HepG2 (cell line): ENCODE results near the gene LCN1. TPM values are rescaled to one million over a fixed set of nuclear protein-coding genes. Genes with fewer than 3 reads are reported as not detected.

Experiments used
- ARNTL ChIP-seq: sonication (generic); formaldehyde crosslinking; IDR thresholded peaks from 2 replicates; pipeline ENCODE4 v1.4.0; 2020; ENCODE audit warnings: mild to moderate bottlenecking, missing genetic modification reagents
- CREM ChIP-seq, 2 experiments: sonication (generic) in 1 of 2; formaldehyde crosslinking in 1 of 2; IDR thresholded peaks; 2 replicates each; pipeline versions ENCODE4 v1.4.0 to v1.6.1; 2016 to 2020; ENCODE audit warnings: antibody characterized with exemption in 1 of 2, mild to moderate bottlenecking in 1 of 2, missing genetic modification reagents in 1 of 2
- EP300 ChIP-seq, 3 experiments: sonication (generic) in 1 of 3; formaldehyde crosslinking in 1 of 3; IDR thresholded peaks; 2 replicates each; pipeline versions ENCODE4 v1.5.1 to v1.6.1; 2011 to 2020; ENCODE audit warnings: low read depth in 2 of 3, low read length in 2 of 3, borderline replicate concordance in 1 of 3, improper control_type of control experiment in 1 of 3, mild to moderate bottlenecking in 1 of 3, missing genetic modification reagents in 1 of 3, moderate library complexity in 1 of 3
- ETV5 ChIP-seq: IDR thresholded peaks from 2 replicates; pipeline ENCODE4 v1.6.1; 2018; ENCODE audit warnings: missing biosample characterization, missing genetic modification reagents, inconsistent platforms, borderline replicate concordance
- FOXA3 ChIP-seq: IDR thresholded peaks from 2 replicates; pipeline ENCODE4 v1.6.1; 2016; ENCODE audit warnings: missing genetic modification reagents, missing compliant biosample characterization
- MBD4 ChIP-seq: IDR thresholded peaks from 2 replicates; pipeline ENCODE4 v1.6.1; 2012; ENCODE audit warnings: low read length, inconsistent platforms, borderline replicate concordance
- MTA1 ChIP-seq: sonication (generic); formaldehyde crosslinking; IDR thresholded peaks from 2 replicates; pipeline ENCODE4 v1.4.0; 2020; ENCODE audit warnings: missing genetic modification reagents, mild to moderate bottlenecking, borderline replicate concordance
- MYC ChIP-seq: sonication (generic); formaldehyde crosslinking; IDR thresholded peaks from 2 replicates; pipeline ENCODE4 v1.9.0; 2021; ENCODE audit warnings: missing genetic modification reagents, borderline replicate concordance
- PITX1 ChIP-seq: sonication (generic); formaldehyde crosslinking; IDR thresholded peaks from 2 replicates; pipeline ENCODE4 v1.5.1; 2020; ENCODE audit warnings: mild to moderate bottlenecking, missing genetic modification reagents
- SPEN ChIP-seq: sonication (generic); formaldehyde crosslinking; IDR thresholded peaks from 2 replicates; pipeline ENCODE4 v1.5.1; 2020; ENCODE audit warnings: low read depth, mild to moderate bottlenecking, missing genetic modification reagents
- TBX2 ChIP-seq: sonication (generic); formaldehyde crosslinking; IDR thresholded peaks from 2 replicates; pipeline ENCODE4 v1.5.0; 2020; ENCODE audit warnings: missing genetic modification reagents, mild to moderate bottlenecking, borderline replicate concordance
- XRCC5 ChIP-seq: fragments of 200-400 bp; formaldehyde crosslinking; optimal IDR thresholded peaks from 2 replicates; pipeline ENCODE3; 2017; ENCODE audit warnings: mild to moderate bottlenecking, low read length
- ZMYM2 ChIP-seq: sonication (generic); formaldehyde crosslinking; IDR thresholded peaks from 2 replicates; pipeline ENCODE4 v1.8.0; 2022; ENCODE audit warnings: mild to moderate bottlenecking, missing genetic modification reagents
- ZNF557 ChIP-seq: sonication (generic); formaldehyde crosslinking; IDR thresholded peaks from 2 replicates; pipeline ENCODE4 v1.4.0; 2020; ENCODE audit warnings: missing genetic modification reagents
- ZNF644 ChIP-seq: IDR thresholded peaks from 2 replicates; pipeline ENCODE4 v1.6.1; 2016; ENCODE audit warnings: low read depth
- ZNF747 ChIP-seq: sonication (generic); formaldehyde crosslinking; IDR thresholded peaks from 2 replicates; pipeline ENCODE4 v1.8.1; 2023; ENCODE audit warnings: missing genetic modification reagents, mild to moderate bottlenecking, borderline replicate concordance
- ZZZ3 ChIP-seq: sonication (generic); formaldehyde crosslinking; IDR thresholded peaks from 2 replicates; pipeline ENCODE4 v1.4.0; 2020; ENCODE audit warnings: missing genetic modification reagents, mild to moderate bottlenecking, borderline replicate concordance
- polyA plus RNA-seq, 8 experiments: library from polyadenylated mRNA; depleted of rRNA in 3 of 8; stranded (reverse) in 7 of 8; unstranded in 1 of 8; fragments of >200 nt; fragmentation: Illumina TruSeq in 4 of 8; extraction: Trizol in 4 of 8; gene quantifications; 2 replicates each; pipeline versions ENCODE4 v1.2.1 to v1.2.3, GENCODE V29; 2011 to 2016; ENCODE audit warnings: low read depth in 4 of 8, missing spikeins in 1 of 8, mixed read lengths in 1 of 8; ENCODE audit not compliant: insufficient read depth in 1 of 8
- total RNA-seq, 5 experiments: library from RNA; depleted of rRNA; stranded (reverse); fragments of >200 nt; fragmentation: Illumina TruSeq; extraction: Trizol; gene quantifications; 2 replicates each; pipeline ENCODE4 v1.2.3, GENCODE V29; 2016; ENCODE audit warnings: low read depth in 1 of 5
- TF ChIP-seq, protein P1 (sequence below): sonication (generic); formaldehyde crosslinking; IDR thresholded peaks from 2 replicates; pipeline ENCODE4 v1.5.0; 2020; ENCODE audit warnings: missing genetic modification reagents
- TF ChIP-seq, protein P2 (sequence below), 2 experiments: sonication (generic) in 1 of 2; formaldehyde crosslinking in 1 of 2; IDR thresholded peaks; 2 replicates each; pipeline versions ENCODE4 v1.4.0 to v1.6.1; 2018 to 2020; ENCODE audit warnings: missing genetic modification reagents in 2 of 2, borderline replicate concordance in 1 of 2, low read depth in 1 of 2, mild to moderate bottlenecking in 1 of 2, missing biosample characterization in 1 of 2
- TF ChIP-seq, protein P3 (sequence below), 2 experiments: sonication (generic) in 1 of 2; formaldehyde crosslinking in 1 of 2; IDR thresholded peaks; 2 replicates each; pipeline versions ENCODE4 v1.5.1 to v1.6.1; 2011 to 2020; ENCODE audit warnings: borderline replicate concordance in 1 of 2, low read depth in 1 of 2, low read length in 1 of 2, mild to moderate bottlenecking in 1 of 2, missing genetic modification reagents in 1 of 2, moderate library complexity in 1 of 2
- TF ChIP-seq, protein P4 (sequence below): sonication (generic); formaldehyde crosslinking; IDR thresholded peaks from 2 replicates; pipeline ENCODE4 v1.4.0; 2020; ENCODE audit warnings: mild to moderate bottlenecking, low read depth, missing genetic modification reagents

The LCN1 gene
- total and polyA plus RNA-seq, 2 of the 13 experiments (the other 11 are each of a cell fraction or from before 2014, with no cell fraction given), result not detected

DNA sequence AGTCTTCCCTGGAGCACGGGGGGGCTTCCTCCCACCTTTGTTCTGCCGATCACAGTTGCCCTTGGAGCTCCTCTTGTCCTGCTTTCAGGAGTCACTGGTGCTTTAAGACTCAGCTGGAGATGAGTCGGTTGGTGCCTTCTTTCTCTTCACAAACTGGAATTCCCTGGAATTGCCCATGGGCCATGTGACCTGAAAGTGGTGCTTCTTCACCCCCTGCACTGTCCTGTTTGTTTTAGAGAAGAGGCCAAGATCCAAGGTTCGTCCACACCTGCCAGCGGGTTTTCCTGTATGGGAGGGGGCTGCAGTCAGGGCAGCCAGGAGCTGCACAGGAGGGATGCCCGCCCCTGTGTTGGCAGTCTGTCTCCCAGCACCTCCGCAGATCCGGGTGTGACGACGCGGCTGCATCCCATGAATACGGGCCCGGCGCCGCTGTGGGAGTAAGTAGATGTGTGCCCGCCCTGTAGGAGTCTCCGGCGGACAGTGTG is 30.2 kb upstream of the LCN1 start (continued):
- TF ChIP-seq, protein P1, sequence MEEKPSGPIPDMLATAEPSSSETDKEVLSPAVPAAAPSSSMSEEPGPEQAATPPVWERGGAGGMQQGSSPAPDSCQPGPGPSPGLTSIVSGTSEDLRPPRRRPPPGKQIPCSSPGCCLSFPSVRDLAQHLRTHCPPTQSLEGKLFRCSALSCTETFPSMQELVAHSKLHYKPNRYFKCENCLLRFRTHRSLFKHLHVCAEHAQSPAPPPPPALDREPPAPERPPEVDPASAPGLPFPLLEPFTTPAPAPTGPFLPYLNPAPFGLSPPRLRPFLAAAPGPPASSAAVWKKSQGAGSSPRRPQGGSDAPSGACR (CRISPR knock-in tag), result 0 out of 2 replicates have a peak, but pooled peaks have one; percentile 45
- TF ChIP-seq, protein P2, sequence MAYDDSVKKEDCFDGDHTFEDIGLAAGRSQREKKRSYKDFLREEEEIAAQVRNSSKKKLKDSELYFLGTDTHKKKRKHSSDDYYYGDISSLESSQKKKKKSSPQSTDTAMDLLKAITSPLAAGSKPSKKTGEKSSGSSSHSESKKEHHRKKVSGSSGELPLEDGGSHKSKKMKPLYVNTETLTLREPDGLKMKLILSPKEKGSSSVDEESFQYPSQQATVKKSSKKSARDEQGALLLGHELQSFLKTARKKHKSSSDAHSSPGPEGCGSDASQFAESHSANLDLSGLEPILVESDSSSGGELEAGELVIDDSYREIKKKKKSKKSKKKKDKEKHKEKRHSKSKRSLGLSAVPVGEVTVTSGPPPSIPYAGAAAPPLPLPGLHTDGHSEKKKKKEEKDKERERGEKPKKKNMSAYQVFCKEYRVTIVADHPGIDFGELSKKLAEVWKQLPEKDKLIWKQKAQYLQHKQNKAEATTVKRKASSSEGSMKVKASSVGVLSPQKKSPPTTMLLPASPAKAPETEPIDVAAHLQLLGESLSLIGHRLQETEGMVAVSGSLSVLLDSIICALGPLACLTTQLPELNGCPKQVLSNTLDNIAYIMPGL (CRISPR knock-in tag; IDR thresholded peaks at IDR 0.05; ENCODE audit: borderline replicate concordance in 1 of 2, low read depth in 1 of 2), result peak in 1 of 2 experiments; percentile 29; a peak in 2 of 4 replicates
- TF ChIP-seq ETV5, result peak; percentile 27; the same call in 1 of the 2 replicates
- peak; percentile 52; the same call in 1 of the 2 replicates for TF ChIP-seq SPEN
- 0 out of 2 replicates have a peak, but pooled peaks have one; percentile 24 for TF ChIP-seq ZMYM2 (CRISPR knock-in tag)
- peak; percentile 86 for TF ChIP-seq TBX2 (CRISPR knock-in tag)
- no peak for TF ChIP-seq MBD4
- TF ChIP-seq MTA1 (CRISPR knock-in tag), result peak; percentile 91
- TF ChIP-seq ARNTL (CRISPR knock-in tag), result peak; percentile 68; the same call in 1 of the 2 replicates
- peak; percentile 75 for TF ChIP-seq FOXA3 (CRISPR knock-in tag)
- peak; percentile 60 for TF ChIP-seq XRCC5
- TF ChIP-seq ZNF557 (CRISPR knock-in tag), result 0 out of 2 replicates have a peak, but pooled peaks have one; percentile 48
- no peak for TF ChIP-seq PITX1 (CRISPR knock-in tag)
- TF ChIP-seq ZZZ3 (CRISPR knock-in tag), result 0 out of 2 replicates have a peak, but pooled peaks have one; percentile 25
- TF ChIP-seq ZNF747, result 0 out of 2 replicates have a peak, but pooled peaks have one; percentile 26
- peak in 1 of 2 experiments; percentile 41; a peak in 1 of 4 replicates for TF ChIP-seq EP300 (IDR thresholded peaks at IDR 0.05; ENCODE audit: low read depth in 2 of 2, low read length in 2 of 2)
- no peak for TF ChIP-seq EP300 (CRISPR knock-in tag; IDR thresholded peaks at IDR 0.05; ENCODE audit: borderline replicate concordance)
- TF ChIP-seq, protein P3, sequence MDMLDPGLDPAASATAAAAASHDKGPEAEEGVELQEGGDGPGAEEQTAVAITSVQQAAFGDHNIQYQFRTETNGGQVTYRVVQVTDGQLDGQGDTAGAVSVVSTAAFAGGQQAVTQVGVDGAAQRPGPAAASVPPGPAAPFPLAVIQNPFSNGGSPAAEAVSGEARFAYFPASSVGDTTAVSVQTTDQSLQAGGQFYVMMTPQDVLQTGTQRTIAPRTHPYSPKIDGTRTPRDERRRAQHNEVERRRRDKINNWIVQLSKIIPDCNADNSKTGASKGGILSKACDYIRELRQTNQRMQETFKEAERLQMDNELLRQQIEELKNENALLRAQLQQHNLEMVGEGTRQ (IDR thresholded peaks at IDR 0.05; ENCODE audit: low read depth, low read length), result peak; percentile 42; the same call in 1 of the 2 replicates
- TF ChIP-seq, protein P3 (CRISPR knock-in tag; IDR thresholded peaks at IDR 0.05; ENCODE audit: borderline replicate concordance), result peak; percentile 88; the same call in 1 of the 2 replicates
- 0 out of 2 replicates have a peak, but pooled peaks have one; percentile 21 for TF ChIP-seq ZNF644 (CRISPR knock-in tag)
- TF ChIP-seq, protein P4, sequence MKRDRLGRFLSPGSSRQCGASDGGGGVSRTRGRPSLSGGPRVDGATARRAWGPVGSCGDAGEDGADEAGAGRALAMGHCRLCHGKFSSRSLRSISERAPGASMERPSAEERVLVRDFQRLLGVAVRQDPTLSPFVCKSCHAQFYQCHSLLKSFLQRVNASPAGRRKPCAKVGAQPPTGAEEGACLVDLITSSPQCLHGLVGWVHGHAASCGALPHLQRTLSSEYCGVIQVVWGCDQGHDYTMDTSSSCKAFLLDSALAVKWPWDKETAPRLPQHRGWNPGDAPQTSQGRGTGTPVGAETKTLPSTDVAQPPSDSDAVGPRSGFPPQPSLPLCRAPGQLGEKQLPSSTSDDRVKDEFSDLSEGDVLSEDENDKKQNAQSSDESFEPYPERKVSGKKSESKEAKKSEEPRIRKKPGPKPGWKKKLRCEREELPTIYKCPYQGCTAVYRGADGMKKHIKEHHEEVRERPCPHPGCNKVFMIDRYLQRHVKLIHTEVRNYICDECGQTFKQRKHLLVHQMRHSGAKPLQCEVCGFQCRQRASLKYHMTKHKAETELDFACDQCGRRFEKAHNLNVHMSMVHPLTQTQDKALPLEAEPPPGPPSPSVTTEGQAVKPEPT (CRISPR knock-in tag), result peak; percentile 76; the same call in 1 of the 2 replicates
- TF ChIP-seq CREM (IDR thresholded peaks at IDR 0.05), result peak; percentile 19; the same call in 1 of the 2 replicates
- no peak for TF ChIP-seq CREM (CRISPR knock-in tag; IDR thresholded peaks at IDR 0.05)
- TF ChIP-seq MYC, result peak; percentile 62; the same call in 1 of the 2 replicates
